Measurements from ENCODE around the gene CELF5.
"Not testable (repeated sequence)": the region's sequence is repeated elsewhere in the genome, so short reads cannot be mapped to it uniquely, and the experiment has no call there.

CELF5 gene

DNA sequence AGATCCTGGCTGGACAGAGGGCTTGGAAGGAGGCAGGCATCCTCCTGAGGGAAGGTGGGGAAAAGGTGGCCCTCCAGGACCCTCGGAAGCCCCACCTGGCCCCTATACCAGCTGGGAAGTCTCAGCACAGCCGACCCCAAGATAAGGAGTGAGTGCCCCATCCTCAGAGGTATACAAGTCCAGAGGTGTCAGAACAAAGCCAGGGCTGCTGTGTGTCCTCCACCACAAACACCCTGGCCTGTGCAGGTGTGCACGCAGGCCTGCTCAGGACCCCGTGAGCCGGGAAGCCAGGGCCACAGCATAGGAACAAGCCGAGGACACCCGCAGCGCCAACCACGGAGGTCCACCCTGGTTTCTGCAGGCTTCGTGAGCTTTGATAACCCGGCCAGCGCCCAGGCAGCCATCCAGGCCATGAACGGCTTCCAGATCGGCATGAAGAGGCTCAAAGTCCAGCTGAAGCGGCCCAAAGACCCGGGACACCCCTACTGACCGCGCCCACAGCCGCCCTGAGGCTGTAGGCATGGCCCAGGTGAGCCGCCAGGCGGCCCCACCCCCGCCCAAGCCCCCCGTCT lies 68.6 kb downstream of the CELF5 start:
- Histone ChIP-seq H3K4me3 (ENCODE audit: low read length) (no peak overlapping the region), H2AFZ (ENCODE audit: low read depth, low read length) (no peak overlapping the region), H3K4me1 (ENCODE audit: insufficient read depth, low read length) (no peaks in the 10 kb centered on the region), H3K9me3 (ENCODE audit: low read length) (no peaks in the 10 kb centered on the region), H3K27me3 (ENCODE audit: insufficient read depth, low read length) (no peaks in the 10 kb centered on the region), H3K36me3 (ENCODE audit: insufficient read depth, low read length) (no peaks in the 10 kb centered on the region)

DNA sequence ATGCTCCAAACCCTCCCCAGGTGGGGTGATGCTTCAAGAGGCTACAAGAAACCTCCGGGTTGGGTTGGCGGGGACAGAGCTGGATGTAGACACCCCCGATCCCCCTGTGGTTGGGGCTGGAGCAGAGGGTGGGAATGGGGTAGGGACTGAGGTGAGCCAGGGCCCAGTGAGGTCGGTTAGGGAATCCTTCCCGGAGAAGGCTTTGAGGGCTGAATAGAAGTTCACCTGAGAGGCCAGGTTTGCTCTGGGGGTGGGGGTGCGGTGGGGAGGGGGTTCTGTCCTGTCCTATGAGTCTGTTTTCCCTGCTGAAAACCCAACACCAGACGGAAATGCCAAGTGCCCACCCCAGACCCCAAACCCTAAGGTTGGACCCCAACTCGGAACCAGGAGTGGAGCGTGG lies 69.1 kb downstream of the CELF5 start:
- no peaks in the 10 kb centered on the region for H3K36me3 ChIP-seq (ENCODE audit: insufficient read depth, low read length)
- H3K9me3 ChIP-seq (ENCODE audit: low read length) = no peaks in the 10 kb centered on the region
- no peaks in the 10 kb centered on the region for H3K27me3 ChIP-seq (ENCODE audit: insufficient read depth, low read length)
- no peak overlapping the region for H3K4me3 ChIP-seq (ENCODE audit: low read length)
- no peak overlapping the region for H2AFZ ChIP-seq (ENCODE audit: low read depth, low read length)
- no peaks in the 10 kb centered on the region for H3K4me1 ChIP-seq (ENCODE audit: insufficient read depth, low read length)

GRCh38 chr19:3294080-3294850 lies 69.8 kb downstream of the CELF5 start:
- no peaks in the 10 kb centered on the region for H3K27me3 ChIP-seq (ENCODE audit: insufficient read depth, low read length)

DNA sequence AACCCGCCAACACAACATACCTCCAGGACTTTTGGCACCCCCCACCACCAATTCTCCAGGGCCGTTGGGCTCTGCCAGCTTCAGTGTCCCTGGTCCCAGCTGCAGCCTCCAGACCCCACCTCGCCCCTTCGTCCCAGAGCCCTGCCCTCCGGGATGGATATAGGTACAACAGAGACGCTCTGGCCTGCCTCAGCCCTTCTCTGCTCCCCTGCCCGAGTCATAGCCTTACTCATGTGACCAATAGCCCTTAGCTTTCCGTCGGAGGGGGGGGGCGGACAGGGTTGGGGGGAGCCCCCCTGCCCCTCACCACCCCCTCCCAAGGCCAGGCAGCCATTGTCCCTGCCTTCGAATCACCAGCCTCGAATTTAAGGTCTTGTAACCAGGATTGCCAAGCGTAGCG lies 71.1 kb downstream of the CELF5 start:
- no peak overlapping the region for H3K4me3 ChIP-seq (ENCODE audit: low read length)
- H3K27me3 ChIP-seq (ENCODE audit: insufficient read depth, low read length) = no peaks in the 10 kb centered on the region
- no peaks in the 10 kb centered on the region for H3K4me1 ChIP-seq (ENCODE audit: insufficient read depth, low read length)
- H2AFZ ChIP-seq (ENCODE audit: low read depth, low read length) = no peak overlapping the region
- H3K36me3 ChIP-seq (ENCODE audit: insufficient read depth, low read length) = no peaks in the 10 kb centered on the region
- no peaks in the 10 kb centered on the region for H3K9me3 ChIP-seq (ENCODE audit: low read length)

More at GRCh38 chr19:3294080-3294850, 69.8 kb downstream of the CELF5 start:
- Histone ChIP-seq H3K9me3 (ENCODE audit: low read length) (no peaks in the 10 kb centered on the region), H3K36me3 (ENCODE audit: insufficient read depth, low read length) (no peaks in the 10 kb centered on the region), H3K4me1 (ENCODE audit: insufficient read depth, low read length) (no peaks in the 10 kb centered on the region), H2AFZ (ENCODE audit: low read depth, low read length) (no peak overlapping the region), H3K4me3 (ENCODE audit: low read length) (no peak overlapping the region)

- no peak overlapping the region for H3K4me3 ChIP-seq (ENCODE audit: low read length)
These were observed 71.6 kb downstream of the CELF5 start for GRCh38 chr19:3296034-3296433.

DNA sequence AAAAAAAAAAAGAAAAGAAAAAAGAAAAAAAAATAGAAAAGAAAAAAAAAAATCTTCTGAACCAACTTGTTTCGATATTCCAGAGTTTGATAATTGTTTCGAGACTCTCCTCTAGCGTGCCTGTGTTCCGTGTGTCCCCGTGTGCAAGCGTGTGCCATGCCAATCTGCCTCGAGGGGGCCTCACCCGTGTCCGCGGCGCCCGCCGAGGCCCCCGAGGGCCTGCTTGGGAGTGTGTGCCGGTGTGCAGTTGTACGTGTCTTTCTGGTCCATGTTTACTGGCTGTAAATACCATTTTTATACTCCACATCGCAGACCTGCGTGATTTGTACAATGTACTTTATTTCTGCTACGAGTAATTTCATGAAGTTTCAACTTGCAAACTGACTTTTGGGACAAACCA lies 72.0 kb downstream of the CELF5 start:
- H3K4me1 ChIP-seq (ENCODE audit: insufficient read depth, low read length) = no peaks in the 10 kb centered on the region
- H3K4me3 ChIP-seq (ENCODE audit: low read length) = no peak overlapping the region
- H3K9me3 ChIP-seq (ENCODE audit: low read length) = no peaks in the 10 kb centered on the region
- H3K27me3 ChIP-seq (ENCODE audit: insufficient read depth, low read length) = no peaks in the 10 kb centered on the region
- no peak overlapping the region for H2AFZ ChIP-seq (ENCODE audit: low read depth, low read length)
- H3K36me3 ChIP-seq (ENCODE audit: insufficient read depth, low read length) = no peaks in the 10 kb centered on the region

More at GRCh38 chr19:3296034-3296433, 71.6 kb downstream of the CELF5 start:
- no peak overlapping the region for H2AFZ ChIP-seq (ENCODE audit: low read depth, low read length)
- H3K9me3 ChIP-seq (ENCODE audit: low read length) = no peaks in the 10 kb centered on the region
- H3K4me1 ChIP-seq (ENCODE audit: insufficient read depth, low read length) = no peaks in the 10 kb centered on the region
- no peaks in the 10 kb centered on the region for H3K36me3 ChIP-seq (ENCODE audit: insufficient read depth, low read length)
- H3K27me3 ChIP-seq (ENCODE audit: insufficient read depth, low read length) = no peaks in the 10 kb centered on the region

GRCh38 chr19:3298853-3299449 lies 74.5 kb downstream of the CELF5 start:
- H3K9me3 ChIP-seq (ENCODE audit: low read length) = no peaks in the 10 kb centered on the region
- no peak overlapping the region for H3K4me3 ChIP-seq (ENCODE audit: low read length)
- H3K4me1 ChIP-seq (ENCODE audit: insufficient read depth, low read length) = no peaks in the 10 kb centered on the region
- H3K36me3 ChIP-seq (ENCODE audit: insufficient read depth, low read length) = no peaks in the 10 kb centered on the region
- no peak overlapping the region for H2AFZ ChIP-seq (ENCODE audit: low read depth, low read length)
- H3K27me3 ChIP-seq (ENCODE audit: insufficient read depth, low read length) = no peaks in the 10 kb centered on the region

- not testable (repeated sequence) for H2AFZ ChIP-seq (ENCODE audit: low read depth, low read length); H3K36me3 ChIP-seq (ENCODE audit: insufficient read depth, low read length); H3K4me3 ChIP-seq (ENCODE audit: low read length); H3K4me1 ChIP-seq (ENCODE audit: insufficient read depth, low read length); H3K27me3 ChIP-seq (ENCODE audit: insufficient read depth, low read length); H3K9me3 ChIP-seq (ENCODE audit: low read length)
These were observed 76.1 kb downstream of the CELF5 start for GRCh38 chr19:3300566-3300965.

- H3K27me3 ChIP-seq (ENCODE audit: insufficient read depth, low read length) = no peaks in the 10 kb centered on the region
- H3K4me3 ChIP-seq (ENCODE audit: low read length) = no peak overlapping the region
- H3K36me3 ChIP-seq (ENCODE audit: insufficient read depth, low read length) = no peaks in the 10 kb centered on the region
- H3K4me1 ChIP-seq (ENCODE audit: insufficient read depth, low read length) = no peaks in the 10 kb centered on the region
- H3K9me3 ChIP-seq (ENCODE audit: low read length) = no peaks in the 10 kb centered on the region
- H2AFZ ChIP-seq (ENCODE audit: low read depth, low read length) = no peak overlapping the region
These were observed 78.3 kb downstream of the CELF5 start for GRCh38 chr19:3302755-3303154.

DNA sequence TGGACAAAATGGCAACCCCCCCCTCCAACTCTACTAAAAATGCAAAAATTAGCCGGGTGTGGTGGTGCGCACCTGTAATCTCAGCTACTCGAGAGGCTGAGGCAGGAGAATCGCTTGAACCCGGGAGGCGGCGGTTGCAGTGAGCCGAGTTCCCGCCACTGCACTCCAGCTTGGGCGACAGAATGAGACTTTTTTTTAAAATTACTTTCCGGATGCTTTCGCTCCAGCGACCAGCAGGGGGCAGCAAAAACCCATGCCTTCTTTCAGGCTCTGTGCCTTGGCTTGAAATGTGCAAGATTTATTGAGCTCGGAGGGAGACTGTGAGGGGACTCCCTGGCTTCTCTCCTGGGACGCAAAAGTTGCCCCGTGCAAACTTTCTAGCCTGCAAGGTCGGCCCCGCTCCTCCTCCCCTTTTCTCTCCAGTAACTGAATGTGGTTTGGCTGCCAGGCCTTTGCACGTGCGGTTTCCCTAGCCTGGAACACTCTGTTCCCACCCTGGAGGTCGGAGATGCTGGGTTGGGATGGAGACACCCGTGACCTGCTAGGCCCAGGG lies 80.5 kb downstream of the CELF5 start:
- Histone ChIP-seq H3K27me3 (ENCODE audit: insufficient read depth, low read length) (peaks cover 3% of the 10 kb centered on the region), H2AFZ (ENCODE audit: low read depth, low read length) (no peak overlapping the region), H3K4me1 (ENCODE audit: insufficient read depth, low read length) (no peaks in the 10 kb centered on the region), H3K36me3 (ENCODE audit: insufficient read depth, low read length) (no peaks in the 10 kb centered on the region), H3K9me3 (ENCODE audit: low read length) (no peaks in the 10 kb centered on the region), H3K4me3 (ENCODE audit: low read length) (no peak overlapping the region)

DNA sequence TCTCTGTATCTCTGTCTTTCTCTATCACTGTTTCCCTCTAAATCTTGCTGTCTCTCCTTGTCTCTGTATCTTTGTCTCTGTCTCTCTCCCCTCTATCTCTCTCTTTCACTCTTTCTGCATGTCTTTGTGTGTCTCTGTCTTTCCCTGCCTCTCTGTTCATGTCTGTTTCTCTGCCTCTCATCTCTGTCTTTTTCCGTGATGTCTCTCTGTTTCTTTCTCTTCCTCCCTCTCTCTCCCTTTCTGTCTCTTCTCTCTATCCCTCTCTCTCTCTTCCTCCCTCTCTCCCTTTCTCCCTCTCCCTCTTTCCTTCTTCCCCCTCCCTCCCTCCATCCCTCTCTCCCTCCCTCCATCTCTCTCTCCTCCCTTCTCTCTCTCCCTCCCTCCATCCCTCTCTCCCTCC lies 85.3 kb downstream of the CELF5 start:
- Histone ChIP-seq H3K9me3 (ENCODE audit: low read length) (no peaks in the 10 kb centered on the region), H2AFZ (ENCODE audit: low read depth, low read length) (no peak overlapping the region), H3K4me1 (ENCODE audit: insufficient read depth, low read length) (no peaks in the 10 kb centered on the region), H3K27me3 (ENCODE audit: insufficient read depth, low read length) (peaks cover 15% of the 10 kb centered on the region), H3K36me3 (ENCODE audit: insufficient read depth, low read length) (no peaks in the 10 kb centered on the region), H3K4me3 (ENCODE audit: low read length) (no peak overlapping the region)

GRCh38 chr19:3310280-3310679 lies 85.8 kb downstream of the CELF5 start:
- Histone ChIP-seq H3K27me3 (ENCODE audit: insufficient read depth, low read length) (peaks cover 20% of the 10 kb centered on the region), H2AFZ (ENCODE audit: low read depth, low read length) (no peak overlapping the region), H3K4me3 (ENCODE audit: low read length) (no peak overlapping the region), H3K9me3 (ENCODE audit: low read length) (no peaks in the 10 kb centered on the region), H3K36me3 (ENCODE audit: insufficient read depth, low read length) (no peaks in the 10 kb centered on the region), H3K4me1 (ENCODE audit: insufficient read depth, low read length) (no peaks in the 10 kb centered on the region)

- H3K36me3 ChIP-seq (ENCODE audit: insufficient read depth, low read length) = no peaks in the 10 kb centered on the region
- H3K4me1 ChIP-seq (ENCODE audit: insufficient read depth, low read length) = no peaks in the 10 kb centered on the region
- no peak overlapping the region for H2AFZ ChIP-seq (ENCODE audit: low read depth, low read length)
- H3K9me3 ChIP-seq (ENCODE audit: low read length) = no peaks in the 10 kb centered on the region
- no peak overlapping the region for H3K4me3 ChIP-seq (ENCODE audit: low read length)
- H3K27me3 ChIP-seq (ENCODE audit: insufficient read depth, low read length) = peaks cover 20% of the 10 kb centered on the region
These were observed 86.2 kb downstream of the CELF5 start for GRCh38 chr19:3310711-3311110.

All from neuron (in vitro differentiated cells).